H1 (cell line): ENCODE data around the gene SLC25A12. TPM values are rescaled to one million over a fixed set of nuclear protein-coding genes. Genes with fewer than 3 reads are reported as not detected.

ENCODE experiments used
- ASH2L ChIP-seq: fragments of 200-600, 300-600 bp; sonication (generic); IDR thresholded peaks from one replicate; pipeline ENCODE4 v1.7.1; 2017; ENCODE audit warnings: low read length
- BCL11A ChIP-seq, 2 experiments: IDR thresholded peaks; one replicate each; pipeline ENCODE4 v1.6.1; 2011; ENCODE audit warnings: low read depth in 2 of 2, low read length in 2 of 2, mild to moderate bottlenecking in 2 of 2
- CBX8 ChIP-seq: fragments of 300-800, 300-1000 bp; sonication (generic); IDR thresholded peaks from 2 replicates; pipeline ENCODE4 v1.7.1; 2016; ENCODE audit warnings: low read depth, low read length, borderline replicate concordance
- CEBPB ChIP-seq: IDR thresholded peaks from 2 replicates; pipeline ENCODE4 v1.6.1; 2012; ENCODE audit warnings: low read depth, low read length
- CREB1 ChIP-seq: IDR thresholded peaks from 2 replicates; pipeline ENCODE4 v1.6.1; 2012; ENCODE audit warnings: inconsistent platforms
- FOSL1 ChIP-seq: IDR thresholded peaks from 2 replicates; pipeline ENCODE4 v1.6.1; 2011; ENCODE audit warnings: mild to moderate bottlenecking, low read depth, low read length, moderate library complexity; ENCODE audit not compliant: insufficient read depth
- HDAC2 ChIP-seq, 2 experiments: fragments of 300-600 bp in 1 of 2; sonication (generic) in 1 of 2; IDR thresholded peaks; 2 replicates each; pipeline ENCODE4 v1.6.1; 2011 to 2012; ENCODE audit warnings: low read depth in 2 of 2, low read length in 2 of 2, mild to moderate bottlenecking in 2 of 2, moderate library complexity in 2 of 2, borderline replicate concordance in 1 of 2, inconsistent platforms in 1 of 2
- KDM1A ChIP-seq: fragments of 200-600, 300-600 bp; sonication (generic); IDR thresholded peaks from 2 replicates; pipeline ENCODE4 v1.7.1; 2016; ENCODE audit warnings: mild to moderate bottlenecking, low read length, borderline replicate concordance
- NRF1 ChIP-seq: IDR thresholded peaks from 2 replicates; pipeline ENCODE4 v1.6.1; 2011; ENCODE audit warnings: mild to moderate bottlenecking, low read depth, low read length, improper control_type of control experiment
- PHF8 ChIP-seq: fragments of 200-600 bp; sonication (generic); conservative IDR thresholded peaks from 2 replicates; pipeline ENCODE4 v1.7.1; 2012; ENCODE audit warnings: low read depth, mild to moderate bottlenecking, inconsistent platforms, low read length, moderate library complexity
- POLR2A ChIP-seq, 2 experiments: IDR thresholded peaks; 1 replicate in 1 of 2; 2 replicates in 1 of 2; pipeline ENCODE4 v1.6.1; 2011; ENCODE audit warnings: low read depth in 2 of 2, low read length in 2 of 2, mild to moderate bottlenecking in 2 of 2; ENCODE audit errors: control extremely low read depth in 1 of 2
- POLR2AphosphoS5 ChIP-seq: IDR thresholded peaks from 2 replicates; pipeline ENCODE4 v1.6.1; 2011; ENCODE audit warnings: low read depth, low read length
- RBBP5 ChIP-seq: IDR thresholded peaks from 2 replicates; pipeline ENCODE4 v1.7.1; 2012; ENCODE audit warnings: low read depth, mild to moderate bottlenecking, inconsistent platforms, low read length, moderate library complexity, borderline replicate concordance
- SAP30 ChIP-seq: fragments of 300-600 bp; sonication (generic); IDR thresholded peaks from 2 replicates; pipeline ENCODE4 v1.7.1; 2012; ENCODE audit warnings: low read length, moderate library complexity, mild to moderate bottlenecking, inconsistent platforms; ENCODE audit not compliant: insufficient read depth, insufficient replicate concordance
- SIN3A ChIP-seq, 2 experiments: IDR thresholded peaks in 1 of 2; conservative IDR thresholded peaks in 1 of 2; 2 replicates each; pipeline ENCODE4 v1.6.1; 2011 to 2012; ENCODE audit warnings: low read length in 2 of 2, improper control_type of control experiment in 1 of 2, low read depth in 1 of 2, mild to moderate bottlenecking in 1 of 2
- TAF1 ChIP-seq: IDR thresholded peaks from 2 replicates; pipeline ENCODE4 v1.6.1; 2011; ENCODE audit warnings: mild to moderate bottlenecking, low read depth, low read length
- TCF12 ChIP-seq: IDR thresholded peaks from 2 replicates; pipeline ENCODE4 v1.6.1; 2011; ENCODE audit warnings: low read depth, mild to moderate bottlenecking, low read length
- polyA plus RNA-seq, 7 experiments: library from polyadenylated mRNA; depleted of rRNA in 3 of 7; stranded (reverse) in 5 of 7; unstranded in 2 of 7; fragments of >200 nt in 5 of 7; fragments of 200-250 nt in 2 of 7; gene quantifications; 1 replicate in 5 of 7; 2 replicates in 1 of 7; 4 replicates in 1 of 7; pipeline versions ENCODE4 v1.2.1 to v1.2.3, GENCODE V29; 2011 to 2013; ENCODE audit warnings: missing spikeins in 2 of 7, mixed read lengths in 2 of 7
- total RNA-seq: library from RNA; stranded (reverse); fragmentation: NEBNext Ultra II Directional; extraction: Animal tissue kit (Norgen Biotek cat#: 25700); gene quantifications from 2 replicates; pipeline ENCODE4 v1.2.1, GENCODE V29; 2021
- TF ChIP-seq, protein P1 (sequence below): IDR thresholded peaks from 2 replicates; pipeline ENCODE4 v1.6.1; 2012; ENCODE audit warnings: inconsistent platforms
- TF ChIP-seq, protein P2 (sequence below): IDR thresholded peaks from 2 replicates; pipeline ENCODE4 v1.6.1; 2012; ENCODE audit warnings: inconsistent platforms
- TF ChIP-seq, protein P3 (sequence below): IDR thresholded peaks from 2 replicates; pipeline ENCODE4 v1.6.1; 2011; ENCODE audit warnings: low read length, improper control_type of control experiment
- TF ChIP-seq, protein P4 (sequence below): IDR thresholded peaks from 2 replicates; pipeline ENCODE4 v1.6.1; 2011; ENCODE audit warnings: low read depth, mild to moderate bottlenecking, low read length; ENCODE audit not compliant: insufficient read depth

The SLC25A12 gene
- total and polyA plus RNA-seq, 2 of the 8 experiments (the other 6 are each of a cell fraction or from before 2014, with no cell fraction given): 7.7 to 10.2 TPM

DNA sequence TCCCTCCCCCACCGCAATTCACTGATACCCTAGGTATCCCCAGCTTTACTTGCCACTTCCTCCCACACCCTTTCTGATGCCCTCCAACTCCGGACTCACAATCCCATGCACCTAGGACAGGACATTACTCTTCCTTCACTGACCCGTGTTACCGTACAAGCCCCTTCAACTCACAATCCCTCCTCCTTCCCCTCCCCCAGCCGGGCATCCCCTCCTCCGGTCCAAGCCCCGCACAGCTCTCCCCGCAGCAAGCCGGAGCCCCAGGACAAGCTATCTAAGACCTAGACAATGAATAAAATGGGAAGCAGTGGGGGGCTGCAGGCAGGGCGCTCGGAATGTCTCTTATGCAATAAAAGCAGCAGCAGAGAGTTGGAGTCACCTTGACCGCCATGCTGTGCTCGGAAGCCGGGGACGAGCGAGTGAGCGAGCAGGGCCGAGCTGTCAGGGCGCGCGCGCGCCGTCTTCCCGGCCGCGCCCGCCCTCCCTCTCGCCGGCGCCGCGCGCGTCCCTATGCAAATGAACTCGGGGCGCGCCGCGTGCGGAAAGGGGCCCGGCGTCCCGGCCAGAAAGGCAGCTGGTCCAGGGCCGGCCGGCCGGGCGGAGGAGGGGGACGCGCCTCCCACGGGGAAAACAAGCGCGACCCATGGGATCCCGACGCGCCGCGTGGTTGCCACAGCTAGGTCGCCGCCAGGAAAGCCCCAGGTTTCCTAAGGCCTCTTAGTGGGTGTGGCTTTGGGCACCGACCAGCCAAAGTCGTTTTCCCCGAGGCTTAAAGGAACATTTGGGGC lies at the start of gene SLC25A12 (continued):
- TF ChIP-seq CBX8 (no peak), ASH2L (peak; percentile 99), RBBP5 (peak; percentile 72; the same call in 1 of the 2 replicates), POLR2A (IDR thresholded peaks at IDR 0.05; ENCODE audit: control extremely low read depth in 1 of 2, low read depth in 2 of 2, low read length in 2 of 2) (peak in 1 of 2 experiments; percentile 76; a peak in 2 of 3 replicates), SAP30 (peak; percentile 92), SIN3A (conservative IDR thresholded peaks at IDR 0.05 in 1 of 2, IDR thresholded peaks at IDR 0.05 in 1 of 2; ENCODE audit: low read depth in 1 of 2, low read length in 2 of 2) (peak; percentile 42 to 82; a peak in 1 of 4 replicates), POLR2AphosphoS5 (peak; percentile 43; the same call in 1 of the 2 replicates), BCL11A (IDR thresholded peaks at IDR 0.05; ENCODE audit: low read depth in 2 of 2, low read length in 2 of 2) (no peak), NRF1 (no peak), HDAC2 (IDR thresholded peaks at IDR 0.05; ENCODE audit: borderline replicate concordance in 1 of 2, low read depth in 2 of 2, low read length in 2 of 2) (peak in 1 of 2 experiments; percentile 89; a peak in 2 of 4 replicates), CEBPB (peak; percentile 87), FOSL1 (0 out of 2 replicates have a peak, but pooled peaks have one; percentile 27), CREB1 (no peak), PHF8 (peak; percentile 76), TAF1 (peak; percentile 74), KDM1A (0 out of 2 replicates have a peak, but pooled peaks have one; percentile 16), TCF12 (no peak)
- TF ChIP-seq, protein P1, sequence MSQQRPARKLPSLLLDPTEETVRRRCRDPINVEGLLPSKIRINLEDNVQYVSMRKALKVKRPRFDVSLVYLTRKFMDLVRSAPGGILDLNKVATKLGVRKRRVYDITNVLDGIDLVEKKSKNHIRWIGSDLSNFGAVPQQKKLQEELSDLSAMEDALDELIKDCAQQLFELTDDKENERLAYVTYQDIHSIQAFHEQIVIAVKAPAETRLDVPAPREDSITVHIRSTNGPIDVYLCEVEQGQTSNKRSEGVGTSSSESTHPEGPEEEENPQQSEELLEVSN: no peak
- TF ChIP-seq, protein P2, sequence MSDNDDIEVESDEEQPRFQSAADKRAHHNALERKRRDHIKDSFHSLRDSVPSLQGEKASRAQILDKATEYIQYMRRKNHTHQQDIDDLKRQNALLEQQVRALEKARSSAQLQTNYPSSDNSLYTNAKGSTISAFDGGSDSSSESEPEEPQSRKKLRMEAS: peak; percentile 67
- TF ChIP-seq, protein P3, sequence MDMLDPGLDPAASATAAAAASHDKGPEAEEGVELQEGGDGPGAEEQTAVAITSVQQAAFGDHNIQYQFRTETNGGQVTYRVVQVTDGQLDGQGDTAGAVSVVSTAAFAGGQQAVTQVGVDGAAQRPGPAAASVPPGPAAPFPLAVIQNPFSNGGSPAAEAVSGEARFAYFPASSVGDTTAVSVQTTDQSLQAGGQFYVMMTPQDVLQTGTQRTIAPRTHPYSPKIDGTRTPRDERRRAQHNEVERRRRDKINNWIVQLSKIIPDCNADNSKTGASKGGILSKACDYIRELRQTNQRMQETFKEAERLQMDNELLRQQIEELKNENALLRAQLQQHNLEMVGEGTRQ: no peak
- TF ChIP-seq, protein P4, sequence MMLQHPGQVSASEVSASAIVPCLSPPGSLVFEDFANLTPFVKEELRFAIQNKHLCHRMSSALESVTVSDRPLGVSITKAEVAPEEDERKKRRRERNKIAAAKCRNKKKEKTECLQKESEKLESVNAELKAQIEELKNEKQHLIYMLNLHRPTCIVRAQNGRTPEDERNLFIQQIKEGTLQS: no peak
